GM10266 (cell line): ENCODE measurements around the gene ERBB4.

Source experiments
- DNase-seq: peaks from one replicate; pipeline ENCODE4 v3.0.0; 2012; ENCODE audit errors: extremely low spot score
- CTCF ChIP-seq: IDR thresholded peaks from 2 replicates; pipeline ENCODE4 v1.5.1; 2012; ENCODE audit warnings: mild to moderate bottlenecking, low read depth; ENCODE audit not compliant: control insufficient read depth, insufficient read depth; ENCODE audit errors: missing control alignments

The ERBB4 gene

GRCh38 chr2:211439011-211439410 lies 1099.6 kb downstream of the ERBB4 start:
- no peak for TF ChIP-seq CTCF
- no peak for DNase-seq

GRCh38 chr2:211437396-211437795 lies 1101.2 kb downstream of the ERBB4 start:
- no peak for DNase-seq
- TF ChIP-seq CTCF: no peak

- TF ChIP-seq CTCF: no peak
- DNase-seq: no peak
Measured at GRCh38 chr2:211436182-211436581, 1102.4 kb downstream of the ERBB4 start.

GRCh38 chr2:211435331-211435730 lies 1103.3 kb downstream of the ERBB4 start:
- DNase-seq: no peak

GRCh38 chr2:211434773-211435172 lies 1103.8 kb downstream of the ERBB4 start:
- DNase-seq: no peak
- no peak for TF ChIP-seq CTCF

More at GRCh38 chr2:211435331-211435730, 1103.3 kb downstream of the ERBB4 start:
- no peak for TF ChIP-seq CTCF

GRCh38 chr2:211429256-211429920 lies 1109.2 kb downstream of the ERBB4 start:
- no peak for DNase-seq
- TF ChIP-seq CTCF: no peak

- no peak for DNase-seq
- TF ChIP-seq CTCF: no peak
Measured at GRCh38 chr2:211426240-211426639, 1112.4 kb downstream of the ERBB4 start.
